SK-N-SH (cell line): Measurements from ENCODE around the gene WRNIP1. TPM values are rescaled to one million over a fixed set of nuclear protein-coding genes. Genes with fewer than 3 reads are reported as not detected.

Experiments used
- CTCF ChIA-PET: fragments of 300-600, 350-600 bp; formaldehyde crosslinking; extraction: SDS; loops from one replicate; lab custom pipeline; 2021; lab: Yijun Ruan, JAX
- POLR2A ChIA-PET: fragments of 350-600 bp; sonication (Branson Sonifier 250); formaldehyde crosslinking; extraction: SDS; loops from one replicate; lab custom pipeline; 2020; ENCODE audit warnings: antibody characterized with exemption, inconsistent platforms; lab: Yijun Ruan, JAX
- DNase-seq: peaks from one replicate; pipeline ENCODE4 v3.0.0; 2012
- H2AFZ ChIP-seq: fragments of 200-600 bp; sonication (generic); 2 replicates; pipeline ENCODE4 v1.8.1; 2016; ENCODE audit warnings: antibody characterized with exemption, mild to moderate bottlenecking, low read depth
- H3F3A ChIP-seq: fragments of 200-600 bp; sonication (generic); replicated peaks from 2 replicates; pipeline ENCODE3; 2016; ENCODE audit warnings: antibody characterized with exemption, mild to moderate bottlenecking; ENCODE audit not compliant: insufficient read depth
- H3K27ac ChIP-seq, 2 experiments: fragments of 200-500 bp in 1 of 2; fragments of 200-600 bp in 1 of 2; sonication (Bioruptor generic) in 1 of 2; sonication (generic), shearing (Covaris generic) in 1 of 2; 2 replicates each; pipeline versions ENCODE4 v1.5.1 to v1.6.1; 2014 to 2016; ENCODE audit warnings: low read depth in 2 of 2, inconsistent platforms in 1 of 2, low read length in 1 of 2, mild to moderate bottlenecking in 1 of 2, mixed read lengths in 1 of 2
- H3K27me3 ChIP-seq: fragments of 200-600 bp; sonication (generic), shearing (Covaris generic); 2 replicates; pipeline ENCODE4 v1.6.1; 2016; ENCODE audit warnings: mixed run types; ENCODE audit not compliant: insufficient read depth
- H3K36me3 ChIP-seq, 2 experiments: fragments of 200-500 bp in 1 of 2; fragments of 200-600 bp in 1 of 2; sonication (Bioruptor generic) in 1 of 2; sonication (generic) in 1 of 2; replicated peaks in 1 of 2; 2 replicates each; pipeline versions ENCODE3 to v1.5.1; 2014 to 2016; ENCODE audit warnings: low read length in 1 of 2, mild to moderate bottlenecking in 1 of 2; ENCODE audit not compliant: insufficient read depth in 2 of 2, control insufficient read depth in 1 of 2
- H3K4me1 ChIP-seq, 2 experiments: fragments of 200-500 bp in 1 of 2; fragments of 200-600 bp in 1 of 2; sonication (Bioruptor generic) in 1 of 2; sonication (generic), shearing (Covaris generic) in 1 of 2; 2 replicates each; pipeline versions ENCODE4 v1.5.1 to v1.6.1; 2014 to 2016; ENCODE audit warnings: low read depth in 1 of 2, low read length in 1 of 2, mixed run types in 1 of 2; ENCODE audit not compliant: insufficient read depth in 2 of 2, control insufficient read depth in 1 of 2
- H3K4me2 ChIP-seq: fragments of 200-600 bp; sonication (generic), shearing (Covaris generic); 2 replicates; pipeline ENCODE4 v1.6.1; 2017; ENCODE audit warnings: mixed run types
- H3K4me3 ChIP-seq, 2 experiments: fragments of 200-500 bp in 1 of 2; fragments of 200-600 bp in 1 of 2; sonication (Bioruptor generic) in 1 of 2; sonication (generic), shearing (Covaris generic) in 1 of 2; 2 replicates each; pipeline versions ENCODE4 v1.5.1 to v1.8.1; 2014 to 2016; ENCODE audit warnings: low read depth in 2 of 2, inconsistent platforms in 1 of 2, low read length in 1 of 2, mild to moderate bottlenecking in 1 of 2, mixed read lengths in 1 of 2, moderate library complexity in 1 of 2
- H3K79me2 ChIP-seq: fragments of 200-600 bp; sonication (generic); 2 replicates; pipeline ENCODE4 v1.8.1; 2017; ENCODE audit warnings: mild to moderate bottlenecking; ENCODE audit not compliant: insufficient read depth
- H3K9ac ChIP-seq: fragments of 200-600 bp; sonication (generic); 2 replicates; pipeline ENCODE4 v1.6.1; 2017; ENCODE audit warnings: mixed run types
- H3K9me2 ChIP-seq: fragments of 200-600 bp; sonication (generic); 2 replicates; pipeline ENCODE4 v1.6.1; 2017; ENCODE audit warnings: mixed run types
- H3K9me3 ChIP-seq: fragments of 200-600 bp; sonication (generic); 2 replicates; pipeline ENCODE4 v1.6.1; 2017; ENCODE audit warnings: mixed run types, mild to moderate bottlenecking, moderate library complexity
- H4K20me1 ChIP-seq: fragments of 200-600 bp; sonication (generic); 2 replicates; pipeline ENCODE4 v1.6.1; 2017; ENCODE audit warnings: mild to moderate bottlenecking, mixed run types; ENCODE audit not compliant: insufficient read depth
- FOXM1 ChIP-seq: IDR thresholded peaks from 2 replicates; pipeline ENCODE4 v1.4.0; 2012; ENCODE audit warnings: low read depth, mild to moderate bottlenecking
- GABPA ChIP-seq: IDR thresholded peaks from 2 replicates; pipeline ENCODE4 v1.4.0; 2012; ENCODE audit warnings: low read depth, mild to moderate bottlenecking
- JUND ChIP-seq: IDR thresholded peaks from 2 replicates; pipeline ENCODE4 v1.4.0; 2012
- NRF1 ChIP-seq: IDR thresholded peaks from 2 replicates; pipeline ENCODE4 v1.6.1; 2012; ENCODE audit warnings: low read depth, mild to moderate bottlenecking, low read length
- RAD21 ChIP-seq: IDR thresholded peaks from 2 replicates; pipeline ENCODE4 v1.6.1; 2012; ENCODE audit warnings: mild to moderate bottlenecking, low read length
- RXRA ChIP-seq: IDR thresholded peaks from 2 replicates; pipeline ENCODE4 v1.4.0; 2012; ENCODE audit warnings: low read depth, mild to moderate bottlenecking, borderline replicate concordance
- SMC3 ChIP-seq: IDR thresholded peaks from 2 replicates; pipeline ENCODE4 v1.6.1; 2012; ENCODE audit warnings: low read depth, low read length, improper control_type of control experiment
- WGBS: methylation state at CpG from one replicate; pipeline ENCODE4 v1.1.6; 2017; ENCODE audit warnings: low lambda C conversion rate; 5-methylcytosine and 5-hydroxymethylcytosine counted together
- polyA plus RNA-seq, 3 experiments: library from polyadenylated mRNA; depleted of rRNA; stranded (reverse); fragments of >200 nt; gene quantifications; 2 replicates each; pipeline ENCODE4 v1.2.3, GENCODE V29; 2012
- TF ChIP-seq, protein P1 (sequence below): fragments of 200-600 bp; sonication (generic); IDR thresholded peaks from 2 replicates; pipeline ENCODE4 v1.6.1; 2017; ENCODE audit warnings: antibody characterized with exemption, mild to moderate bottlenecking, moderate library complexity
- TF ChIP-seq, protein P2 (sequence below): IDR thresholded peaks from 2 replicates; pipeline ENCODE4 v1.4.0; 2012; ENCODE audit warnings: low read depth

Gene WRNIP1
- polyA plus RNA-seq, 1 of the 3 experiments (the other 2 are of a cell fraction): 47.5 TPM

- TF ChIP-seq, protein P1, sequence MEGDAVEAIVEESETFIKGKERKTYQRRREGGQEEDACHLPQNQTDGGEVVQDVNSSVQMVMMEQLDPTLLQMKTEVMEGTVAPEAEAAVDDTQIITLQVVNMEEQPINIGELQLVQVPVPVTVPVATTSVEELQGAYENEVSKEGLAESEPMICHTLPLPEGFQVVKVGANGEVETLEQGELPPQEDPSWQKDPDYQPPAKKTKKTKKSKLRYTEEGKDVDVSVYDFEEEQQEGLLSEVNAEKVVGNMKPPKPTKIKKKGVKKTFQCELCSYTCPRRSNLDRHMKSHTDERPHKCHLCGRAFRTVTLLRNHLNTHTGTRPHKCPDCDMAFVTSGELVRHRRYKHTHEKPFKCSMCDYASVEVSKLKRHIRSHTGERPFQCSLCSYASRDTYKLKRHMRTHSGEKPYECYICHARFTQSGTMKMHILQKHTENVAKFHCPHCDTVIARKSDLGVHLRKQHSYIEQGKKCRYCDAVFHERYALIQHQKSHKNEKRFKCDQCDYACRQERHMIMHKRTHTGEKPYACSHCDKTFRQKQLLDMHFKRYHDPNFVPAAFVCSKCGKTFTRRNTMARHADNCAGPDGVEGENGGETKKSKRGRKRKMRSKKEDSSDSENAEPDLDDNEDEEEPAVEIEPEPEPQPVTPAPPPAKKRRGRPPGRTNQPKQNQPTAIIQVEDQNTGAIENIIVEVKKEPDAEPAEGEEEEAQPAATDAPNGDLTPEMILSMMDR: no peak
- no peak for TF ChIP-seq FOXM1
Measured at GRCh38 chr6:2784930-2785329, 19.7 kb downstream of the WRNIP1 start (continued).

DNA sequence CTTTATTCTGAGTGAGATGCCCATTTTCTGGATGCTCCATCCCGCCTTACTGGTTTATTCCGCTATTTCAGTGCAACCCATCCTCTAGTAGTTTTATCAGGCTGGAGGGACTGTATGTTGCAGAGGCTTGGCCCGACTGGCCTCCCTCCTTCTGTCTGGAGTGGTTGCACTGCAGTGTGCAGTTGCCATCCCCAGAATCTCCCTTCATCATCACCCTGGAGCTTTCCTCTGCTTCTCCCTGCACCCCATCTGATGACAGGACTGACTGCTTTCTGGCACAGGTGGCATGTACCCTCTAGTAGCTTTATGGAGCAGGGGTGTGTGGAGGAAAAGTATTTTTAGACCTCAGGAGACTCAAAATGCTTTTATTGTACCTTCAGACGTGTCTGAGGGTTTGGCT, 21.1 kb downstream of the WRNIP1 start:
- no peaks in the 10 kb centered on the region for H3K9me2 ChIP-seq
- H3K27me3 ChIP-seq: no peaks in the 10 kb centered on the region
- no peaks in the 10 kb centered on the region for H3K9me3 ChIP-seq
- TF ChIP-seq JUND (no peak), GABPA (no peak), FOXM1 (no peak), NRF1 (no peak), RXRA (no peak)
- ChIA-PET CTCF (no interaction called here), POLR2A (no interaction called here)
- 87% methylated on average over 4 of the region's 4 CpGs for WGBS
- no peak overlapping the region for H3K4me3 ChIP-seq
- no peak overlapping the region for H2AFZ ChIP-seq
- H3K9ac ChIP-seq: no peak overlapping the region
- peaks cover 0 to 9% of the 10 kb centered on the region in 2 experiments; a peak in 2 of 4 replicates for H3K4me1 ChIP-seq
- no peak overlapping the region for H3K4me2 ChIP-seq
- H3K27ac ChIP-seq: no peak overlapping the region
- H3K79me2 ChIP-seq: peaks cover 40% of the 10 kb centered on the region
- H3F3A ChIP-seq: peaks cover 8% of the 10 kb centered on the region
- DNase-seq: no peak
- peaks cover 16 to 47% of the 10 kb centered on the region in 2 experiments for H3K36me3 ChIP-seq
- peaks cover 9% of the 10 kb centered on the region; the same call in 1 of the 2 replicates for H4K20me1 ChIP-seq

GRCh38 chr6:2790588-2791449, 25.6 kb downstream of the WRNIP1 start:
- 0 out of 2 replicates have a peak overlapping the region, but pooled peaks have one; percentile 5 for H3K4me2 ChIP-seq
- H3K9me3 ChIP-seq: no peaks in the 10 kb centered on the region
- peaks cover 3 to 5% of the 10 kb centered on the region in 2 experiments for H3K36me3 ChIP-seq
- H3K27ac ChIP-seq: peak overlapping the region; percentile 11 to 67; a peak in 3 of 4 replicates
- no peak overlapping the region for H2AFZ ChIP-seq
- no peak overlapping the region for H3K4me3 ChIP-seq
- DNase-seq: peak; percentile 77
- H3K79me2 ChIP-seq: peaks cover 21% of the 10 kb centered on the region
- H3K9ac ChIP-seq: no peak overlapping the region
- 68% methylated on average over 11 of the region's 11 CpGs for WGBS
- peaks cover 8% of the 10 kb centered on the region for H3F3A ChIP-seq
- no peaks in the 10 kb centered on the region for H3K9me2 ChIP-seq
- H4K20me1 ChIP-seq: no peaks in the 10 kb centered on the region
- H3K27me3 ChIP-seq: no peaks in the 10 kb centered on the region
- TF ChIP-seq SMC3 (peak; percentile 83), RAD21 (peak; percentile 93)
- TF ChIP-seq, protein P1: peak; percentile 80
- TF ChIP-seq, protein P2, sequence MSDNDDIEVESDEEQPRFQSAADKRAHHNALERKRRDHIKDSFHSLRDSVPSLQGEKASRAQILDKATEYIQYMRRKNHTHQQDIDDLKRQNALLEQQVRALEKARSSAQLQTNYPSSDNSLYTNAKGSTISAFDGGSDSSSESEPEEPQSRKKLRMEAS: no peak
- TF ChIP-seq, all 33 proteins: peak for 3
- ChIA-PET POLR2A (no interaction called here), CTCF (interaction anchor here (0.6 to 4.1 kb wide), 35 partner anchors 8 to 269 kb away, joined by 3 to 56 read pairs (median 5); partner anchors contain the start of genes MYLK4, SERPINB1 and WRNIP1)
- peaks cover 4 to 9% of the 10 kb centered on the region in 2 experiments; a peak in 2 of 4 replicates for H3K4me1 ChIP-seq
